Fibroblast of villous mesenchyme (primary cell): ENCODE results near the gene KPNA4. TPM values are rescaled to one million over a fixed set of nuclear protein-coding genes. Genes with fewer than 3 reads are reported as not detected.
A peak's percentile ranks its signal among the peaks of the same experiment; 100 is the strongest.

Experiments
- DNase-seq: peaks from one replicate; pipeline ENCODE4 v3.0.0-alpha.2; 2010; ENCODE audit warnings: low read depth
- H3K4me3 ChIP-seq: 2 replicates; pipeline ENCODE4 v1.5.1; 2011; ENCODE audit warnings: low read depth, mild to moderate bottlenecking, low read length
- CTCF ChIP-seq: IDR thresholded peaks from 2 replicates; pipeline ENCODE4 v1.5.1; 2012; ENCODE audit warnings: low read depth, mild to moderate bottlenecking, low read length; ENCODE audit not compliant: insufficient read depth
- total RNA-seq: library from RNA; depleted of rRNA; stranded (reverse); fragments of >200 nt; gene quantifications from 2 replicates; pipeline ENCODE4 v1.2.3, GENCODE V29; 2012

KPNA4 gene
- total RNA-seq, 1 donor, result 61.3 TPM

GRCh38 chr3:160562952-160563351 is 2.4 kb downstream of the KPNA4 start:
- DNase-seq, result no peak
- peak overlapping the region; percentile 92 for H3K4me3 ChIP-seq
- TF ChIP-seq CTCF, result no peak

- TF ChIP-seq CTCF, result no peak
- H3K4me3 ChIP-seq, result no peak overlapping the region
- DNase-seq, result no peak
Observed at GRCh38 chr3:160557571-160557970, 7.8 kb downstream of the KPNA4 start.

GRCh38 chr3:160556141-160556540 is 9.2 kb downstream of the KPNA4 start:
- no peak overlapping the region for H3K4me3 ChIP-seq
- no peak for TF ChIP-seq CTCF
- DNase-seq, result no peak

GRCh38 chr3:160554980-160555379 is 10.4 kb downstream of the KPNA4 start:
- TF ChIP-seq CTCF, result no peak
- H3K4me3 ChIP-seq, result no peak overlapping the region
- no peak for DNase-seq

GRCh38 chr3:160553827-160554226 is 11.5 kb downstream of the KPNA4 start:
- no peak overlapping the region for H3K4me3 ChIP-seq
- TF ChIP-seq CTCF, result no peak
- DNase-seq, result no peak

- no peak for DNase-seq
- H3K4me3 ChIP-seq, result no peak overlapping the region
- TF ChIP-seq CTCF, result no peak
Observed at GRCh38 chr3:160546727-160547126, 18.6 kb downstream of the KPNA4 start.

GRCh38 chr3:160545504-160545871 is 19.9 kb downstream of the KPNA4 start:
- TF ChIP-seq CTCF, result no peak
- no peak overlapping the region for H3K4me3 ChIP-seq
- no peak for DNase-seq
